Measurements from ENCODE around the gene CREBBP. TPM values are rescaled to one million over a fixed set of nuclear protein-coding genes. Genes with fewer than 3 reads are reported as not detected.

CREBBP gene
- total RNA-seq, 1 donor from 2014 or later, result 59.2 TPM

DNA sequence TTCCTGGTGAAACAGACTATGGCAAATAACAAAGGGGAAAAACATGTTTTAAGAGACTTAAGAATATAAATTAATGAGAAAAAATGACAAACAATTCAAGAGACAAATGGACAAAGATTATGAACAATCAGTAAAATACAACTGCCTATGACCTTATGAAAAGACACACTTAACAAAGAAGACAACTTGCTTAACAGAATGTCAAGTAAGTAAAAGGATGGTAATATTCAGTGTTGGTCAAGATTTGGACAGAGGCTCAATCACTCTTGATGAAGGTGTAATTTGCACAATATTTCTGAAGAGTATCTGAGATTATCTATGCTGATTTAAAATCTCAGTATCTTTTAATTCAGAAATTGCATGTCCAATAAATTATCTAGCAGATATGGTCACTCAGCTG, 34.4 kb downstream of the CREBBP start:
- Mint-ChIP-seq H3K27ac (ENCODE audit: unreplicated experiment) (no peak overlapping the region), H3K4me3 (ENCODE audit: unreplicated experiment) (no peak overlapping the region), H3K4me1 (ENCODE audit: low read depth) (peaks cover 41% of the 10 kb centered on the region), H3K9me3 (ENCODE audit: low read depth) (no peaks in the 10 kb centered on the region), H3K27me3 (ENCODE audit: low read depth) (no peaks in the 10 kb centered on the region), H3K36me3 (ENCODE audit: low read depth) (no peaks in the 10 kb centered on the region)
- no peak for DNase-seq (ENCODE audit: low spot score)
- TF ChIP-seq, protein P1, sequence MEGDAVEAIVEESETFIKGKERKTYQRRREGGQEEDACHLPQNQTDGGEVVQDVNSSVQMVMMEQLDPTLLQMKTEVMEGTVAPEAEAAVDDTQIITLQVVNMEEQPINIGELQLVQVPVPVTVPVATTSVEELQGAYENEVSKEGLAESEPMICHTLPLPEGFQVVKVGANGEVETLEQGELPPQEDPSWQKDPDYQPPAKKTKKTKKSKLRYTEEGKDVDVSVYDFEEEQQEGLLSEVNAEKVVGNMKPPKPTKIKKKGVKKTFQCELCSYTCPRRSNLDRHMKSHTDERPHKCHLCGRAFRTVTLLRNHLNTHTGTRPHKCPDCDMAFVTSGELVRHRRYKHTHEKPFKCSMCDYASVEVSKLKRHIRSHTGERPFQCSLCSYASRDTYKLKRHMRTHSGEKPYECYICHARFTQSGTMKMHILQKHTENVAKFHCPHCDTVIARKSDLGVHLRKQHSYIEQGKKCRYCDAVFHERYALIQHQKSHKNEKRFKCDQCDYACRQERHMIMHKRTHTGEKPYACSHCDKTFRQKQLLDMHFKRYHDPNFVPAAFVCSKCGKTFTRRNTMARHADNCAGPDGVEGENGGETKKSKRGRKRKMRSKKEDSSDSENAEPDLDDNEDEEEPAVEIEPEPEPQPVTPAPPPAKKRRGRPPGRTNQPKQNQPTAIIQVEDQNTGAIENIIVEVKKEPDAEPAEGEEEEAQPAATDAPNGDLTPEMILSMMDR (IDR thresholded peaks at IDR 0.05), result no peak

DNA sequence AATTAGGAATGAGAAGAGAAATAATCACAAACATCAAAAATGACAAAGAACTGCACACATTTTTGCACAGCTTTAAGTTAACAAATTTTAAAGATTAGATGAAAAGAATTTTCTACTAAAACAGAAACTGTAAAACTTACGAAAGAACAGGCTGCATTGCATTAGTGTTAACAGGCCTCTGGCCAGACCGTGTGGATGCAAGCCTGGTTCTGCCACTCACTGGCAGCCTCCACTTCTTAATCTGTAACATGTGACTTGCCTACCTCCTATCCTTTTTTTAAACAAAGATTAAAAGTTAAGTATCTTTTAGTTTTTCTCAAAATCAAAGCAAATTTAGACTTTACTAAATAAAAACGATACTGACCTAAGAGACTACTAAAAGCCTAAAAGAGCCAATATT, 37.5 kb downstream of the CREBBP start:
- Mint-ChIP-seq H3K27ac (ENCODE audit: unreplicated experiment) (no peak overlapping the region), H3K4me1 (ENCODE audit: low read depth) (peaks cover 46% of the 10 kb centered on the region), H3K4me3 (ENCODE audit: unreplicated experiment) (no peak overlapping the region), H3K27me3 (ENCODE audit: low read depth) (no peaks in the 10 kb centered on the region), H3K36me3 (ENCODE audit: low read depth) (no peaks in the 10 kb centered on the region), H3K9me3 (ENCODE audit: low read depth) (no peaks in the 10 kb centered on the region)
- TF ChIP-seq, protein P1 (IDR thresholded peaks at IDR 0.05), result no peak
- DNase-seq (ENCODE audit: low spot score), result no peak

DNA sequence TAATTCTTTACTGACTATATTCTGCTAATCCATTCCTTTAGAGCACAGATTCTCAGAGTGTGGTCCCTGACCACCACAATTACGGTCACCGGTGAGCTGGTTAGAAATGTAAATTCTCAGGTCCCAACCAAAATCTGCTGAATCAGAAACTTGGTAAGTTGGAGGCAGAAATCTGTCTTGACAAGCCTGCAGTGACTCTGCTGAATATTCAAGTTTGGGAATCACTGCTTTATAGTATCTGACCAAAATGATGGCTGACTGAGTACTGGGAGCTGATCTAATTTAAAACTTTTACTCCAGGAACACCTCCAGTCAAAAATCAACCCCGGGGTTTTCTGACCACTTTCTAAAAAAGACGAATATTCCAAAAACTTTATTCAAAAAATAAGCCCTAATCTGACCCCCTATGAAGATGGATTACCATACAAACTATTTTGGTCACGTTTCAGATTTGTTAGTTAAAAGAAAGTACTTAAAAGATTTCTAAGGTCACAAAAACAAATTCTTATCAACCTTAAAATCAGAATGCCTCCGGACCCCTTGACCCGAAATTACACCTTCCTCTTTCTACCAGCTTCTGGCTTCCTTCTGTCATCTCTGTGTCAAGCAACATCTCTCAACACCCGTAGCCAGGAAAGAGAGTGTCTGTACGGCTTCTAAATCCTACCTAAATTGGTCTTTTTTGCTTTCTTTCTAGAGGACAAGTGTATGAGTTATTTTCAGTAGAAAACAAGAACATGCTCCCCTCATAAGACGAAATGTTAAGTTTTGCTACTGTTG, 38.6 kb downstream of the CREBBP start:
- H3K27ac Mint-ChIP-seq (ENCODE audit: unreplicated experiment), result no peak overlapping the region

DNA sequence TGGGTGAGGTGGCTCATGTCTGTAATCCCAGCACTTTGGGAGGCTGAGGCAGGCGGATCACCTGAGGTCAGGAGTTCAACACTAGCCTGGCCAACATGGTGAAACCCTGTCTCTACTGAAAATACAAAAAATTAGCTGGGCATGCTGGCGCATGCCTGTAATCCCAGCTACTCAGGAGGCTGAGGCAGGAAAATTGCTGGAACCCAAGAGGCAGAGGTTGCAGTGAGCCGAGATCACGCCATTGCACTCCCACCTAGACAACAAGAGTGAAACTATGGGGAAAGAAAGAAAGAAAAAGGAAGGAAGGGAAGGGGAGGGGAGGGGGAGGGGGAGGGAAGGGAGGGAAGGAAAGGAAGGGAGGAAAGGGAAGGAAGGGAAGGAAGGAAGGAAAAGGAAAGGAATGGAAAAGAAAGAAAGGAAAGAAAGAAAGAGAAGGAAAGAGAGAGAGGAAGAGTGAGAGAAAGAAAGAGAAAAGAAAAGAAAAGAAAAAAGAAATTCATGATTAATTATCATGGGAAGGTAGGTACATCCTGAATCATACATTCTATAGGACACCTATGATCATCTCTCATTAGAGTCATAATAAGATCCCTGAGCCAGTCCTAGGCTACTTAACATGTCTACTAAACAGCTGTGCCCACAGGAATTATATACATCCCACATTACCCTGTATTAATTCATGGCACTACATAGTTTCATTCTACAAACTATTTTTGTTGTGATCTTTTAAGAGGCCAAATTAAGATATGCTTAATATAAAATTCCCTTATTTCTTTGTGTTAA, 40.9 kb downstream of the CREBBP start:
- Mint-ChIP-seq H3K27me3 (ENCODE audit: low read depth) (no peaks in the 10 kb centered on the region), H3K4me1 (ENCODE audit: low read depth) (peaks cover 52% of the 10 kb centered on the region), H3K4me3 (ENCODE audit: unreplicated experiment) (no peak overlapping the region), H3K27ac (ENCODE audit: unreplicated experiment) (peak overlapping the region; percentile 84), H3K9me3 (ENCODE audit: low read depth) (no peaks in the 10 kb centered on the region), H3K36me3 (ENCODE audit: low read depth) (no peaks in the 10 kb centered on the region)
- TF ChIP-seq, protein P1 (IDR thresholded peaks at IDR 0.05), result no peak
- DNase-seq (ENCODE audit: low spot score), result no peak

More for the DNA sequence above, 38.6 kb downstream of the CREBBP start:
- Mint-ChIP-seq H3K9me3 (ENCODE audit: low read depth) (no peaks in the 10 kb centered on the region), H3K27me3 (ENCODE audit: low read depth) (no peaks in the 10 kb centered on the region), H3K4me1 (ENCODE audit: low read depth) (peaks cover 48% of the 10 kb centered on the region), H3K4me3 (ENCODE audit: unreplicated experiment) (no peak overlapping the region), H3K36me3 (ENCODE audit: low read depth) (no peaks in the 10 kb centered on the region)
- TF ChIP-seq, protein P1 (IDR thresholded peaks at IDR 0.05), result no peak
- DNase-seq (ENCODE audit: low spot score), result no peak

DNA sequence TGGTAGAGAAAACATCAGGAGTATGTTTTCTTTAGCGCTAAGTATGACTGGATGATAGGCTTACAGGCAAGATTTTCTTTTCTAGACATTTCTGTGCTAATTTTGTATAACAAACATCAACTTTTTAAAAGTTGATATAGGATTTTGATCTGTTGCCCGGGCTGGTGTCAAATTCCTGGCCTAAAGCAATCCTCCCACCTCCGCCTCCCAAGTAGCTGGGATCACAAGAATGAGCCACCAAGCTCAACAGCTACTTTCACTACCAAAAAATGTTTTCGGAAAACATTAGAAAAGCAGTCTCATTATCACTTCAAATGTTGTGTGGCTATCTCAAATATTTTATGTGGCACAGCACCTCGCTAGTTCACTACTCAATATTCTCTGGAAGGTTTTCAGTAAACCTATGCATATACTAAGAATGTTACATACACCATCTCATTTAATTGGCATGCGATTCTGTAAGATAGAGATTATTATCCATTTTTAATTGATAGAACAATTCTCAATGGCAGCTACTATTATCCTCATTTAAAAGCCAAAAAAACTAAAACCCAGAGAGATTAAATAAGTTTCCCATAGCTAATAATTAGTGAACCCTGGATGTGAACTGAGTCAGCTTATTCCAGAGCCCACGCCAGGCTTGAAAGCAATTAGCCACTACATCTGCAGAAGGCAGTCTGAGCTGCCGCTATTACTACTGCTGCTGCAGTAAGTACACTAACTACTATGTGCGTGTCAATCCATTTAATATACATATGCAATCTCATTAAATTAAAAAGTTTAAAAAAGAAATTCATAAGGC, 41.7 kb downstream of the CREBBP start:
- no peak for DNase-seq (ENCODE audit: low spot score)
- Mint-ChIP-seq H3K4me1 (ENCODE audit: low read depth) (peaks cover 59% of the 10 kb centered on the region), H3K36me3 (ENCODE audit: low read depth) (no peaks in the 10 kb centered on the region), H3K9me3 (ENCODE audit: low read depth) (no peaks in the 10 kb centered on the region), H3K27me3 (ENCODE audit: low read depth) (no peaks in the 10 kb centered on the region), H3K27ac (ENCODE audit: unreplicated experiment) (peak overlapping the region; percentile 84), H3K4me3 (ENCODE audit: unreplicated experiment) (no peak overlapping the region)
- TF ChIP-seq, protein P1 (IDR thresholded peaks at IDR 0.05), result no peak

Measured in chondrocyte (in vitro differentiated cells).